ENCODE results near the gene MAP6D1. TPM values are rescaled to one million over a fixed set of nuclear protein-coding genes. Genes with fewer than 3 reads are reported as not detected.

Gene MAP6D1
- total RNA-seq, 1 donor from 2014 or later, result 1.2 TPM

- H3K27me3 ChIP-seq, result no peaks in the 10 kb centered on the region
- no peaks in the 10 kb centered on the region for H3K4me1 ChIP-seq
- H3K9me3 ChIP-seq, result no peaks in the 10 kb centered on the region
- H3K4me3 ChIP-seq, result no peak overlapping the region
- DNase-seq, result no peak
- TF ChIP-seq, protein P1, sequence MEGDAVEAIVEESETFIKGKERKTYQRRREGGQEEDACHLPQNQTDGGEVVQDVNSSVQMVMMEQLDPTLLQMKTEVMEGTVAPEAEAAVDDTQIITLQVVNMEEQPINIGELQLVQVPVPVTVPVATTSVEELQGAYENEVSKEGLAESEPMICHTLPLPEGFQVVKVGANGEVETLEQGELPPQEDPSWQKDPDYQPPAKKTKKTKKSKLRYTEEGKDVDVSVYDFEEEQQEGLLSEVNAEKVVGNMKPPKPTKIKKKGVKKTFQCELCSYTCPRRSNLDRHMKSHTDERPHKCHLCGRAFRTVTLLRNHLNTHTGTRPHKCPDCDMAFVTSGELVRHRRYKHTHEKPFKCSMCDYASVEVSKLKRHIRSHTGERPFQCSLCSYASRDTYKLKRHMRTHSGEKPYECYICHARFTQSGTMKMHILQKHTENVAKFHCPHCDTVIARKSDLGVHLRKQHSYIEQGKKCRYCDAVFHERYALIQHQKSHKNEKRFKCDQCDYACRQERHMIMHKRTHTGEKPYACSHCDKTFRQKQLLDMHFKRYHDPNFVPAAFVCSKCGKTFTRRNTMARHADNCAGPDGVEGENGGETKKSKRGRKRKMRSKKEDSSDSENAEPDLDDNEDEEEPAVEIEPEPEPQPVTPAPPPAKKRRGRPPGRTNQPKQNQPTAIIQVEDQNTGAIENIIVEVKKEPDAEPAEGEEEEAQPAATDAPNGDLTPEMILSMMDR (IDR thresholded peaks at IDR 0.05), result no peak
- no peak overlapping the region for H3K27ac ChIP-seq
- intact Hi-C loops (cut with DNase I), result no loop called here
- no peak for ATAC-seq
- H3K36me3 ChIP-seq, result peaks cover 91% of the 10 kb centered on the region
Measured at GRCh38 chr3:183807881-183808280, 17.5 kb downstream of the MAP6D1 start.

DNA sequence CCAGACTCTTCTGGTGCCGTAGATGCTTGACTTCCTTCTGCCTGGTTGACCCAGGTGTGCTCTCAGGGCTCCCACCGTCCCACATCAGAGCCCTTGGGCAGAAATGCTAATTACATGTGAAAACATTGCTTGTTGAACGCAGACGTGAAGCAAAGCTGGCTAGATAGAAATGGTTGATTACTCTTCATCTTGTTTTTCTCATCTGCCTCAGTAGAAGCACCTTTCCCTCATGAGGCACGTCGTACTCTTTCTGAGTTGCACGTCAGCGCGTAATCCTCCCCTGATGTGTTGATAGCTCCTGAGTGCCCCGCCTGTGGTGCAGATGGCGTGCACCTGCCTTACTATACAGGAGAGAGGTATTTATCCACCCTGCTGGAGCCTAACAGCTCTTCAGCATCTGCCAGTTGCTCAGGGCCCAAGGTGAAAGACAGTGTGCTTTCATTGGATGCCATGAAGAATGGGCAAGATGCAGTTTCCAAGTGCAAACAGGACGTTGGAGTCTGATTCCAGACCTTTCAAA, 18.1 kb downstream of the MAP6D1 start:
- Histone ChIP-seq H3K4me3 (no peak overlapping the region), H3K4me1 (no peaks in the 10 kb centered on the region), H3K27me3 (no peaks in the 10 kb centered on the region), H3K9me3 (no peaks in the 10 kb centered on the region), H3K36me3 (peaks cover 94% of the 10 kb centered on the region), H3K27ac (no peak overlapping the region)
- ATAC-seq (no peak), DNase-seq (no peak)
- TF ChIP-seq, protein P1 (IDR thresholded peaks at IDR 0.05), result no peak
- intact Hi-C loops (cut with DNase I), result no loop called here

DNA sequence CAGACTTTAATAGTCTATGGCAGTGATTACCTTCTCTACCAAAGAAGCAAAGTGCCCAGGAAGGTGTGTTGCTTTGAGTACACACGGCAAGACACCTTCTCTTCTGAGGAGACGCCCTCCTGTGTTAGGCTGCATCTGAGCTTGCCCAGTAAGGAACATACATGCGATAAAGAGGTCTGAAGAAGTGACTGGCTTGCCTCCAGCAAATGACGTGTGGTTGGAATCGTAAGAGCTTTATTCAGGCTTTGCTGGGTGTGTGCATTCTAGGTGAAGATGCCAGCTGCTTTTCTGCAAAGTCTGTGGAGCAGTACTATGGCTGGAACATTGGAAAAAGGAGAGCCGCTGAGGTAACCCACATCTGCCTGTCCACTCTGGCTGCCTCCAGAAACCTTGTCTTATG, 22.4 kb downstream of the MAP6D1 start:
- ATAC-seq (peak; percentile 67), DNase-seq (no peak)
- TF ChIP-seq, protein P1 (IDR thresholded peaks at IDR 0.05), result no peak
- Histone ChIP-seq H3K9me3 (no peaks in the 10 kb centered on the region), H3K36me3 (peaks cover 92% of the 10 kb centered on the region), H3K27ac (no peak overlapping the region), H3K4me3 (no peak overlapping the region), H3K27me3 (no peaks in the 10 kb centered on the region), H3K4me1 (no peaks in the 10 kb centered on the region)
- intact Hi-C loops (cut with DNase I), result no loop called here

GRCh38 chr3:183801601-183802000, 23.8 kb downstream of the MAP6D1 start:
- ATAC-seq (no peak), DNase-seq (no peak)
- Histone ChIP-seq H3K9me3 (no peaks in the 10 kb centered on the region), H3K27me3 (no peaks in the 10 kb centered on the region), H3K36me3 (peaks cover 87% of the 10 kb centered on the region), H3K4me3 (no peak overlapping the region), H3K4me1 (no peaks in the 10 kb centered on the region), H3K27ac (no peak overlapping the region)
- TF ChIP-seq, protein P1 (IDR thresholded peaks at IDR 0.05), result no peak
- intact Hi-C loops (cut with DNase I), result no loop called here

DNA sequence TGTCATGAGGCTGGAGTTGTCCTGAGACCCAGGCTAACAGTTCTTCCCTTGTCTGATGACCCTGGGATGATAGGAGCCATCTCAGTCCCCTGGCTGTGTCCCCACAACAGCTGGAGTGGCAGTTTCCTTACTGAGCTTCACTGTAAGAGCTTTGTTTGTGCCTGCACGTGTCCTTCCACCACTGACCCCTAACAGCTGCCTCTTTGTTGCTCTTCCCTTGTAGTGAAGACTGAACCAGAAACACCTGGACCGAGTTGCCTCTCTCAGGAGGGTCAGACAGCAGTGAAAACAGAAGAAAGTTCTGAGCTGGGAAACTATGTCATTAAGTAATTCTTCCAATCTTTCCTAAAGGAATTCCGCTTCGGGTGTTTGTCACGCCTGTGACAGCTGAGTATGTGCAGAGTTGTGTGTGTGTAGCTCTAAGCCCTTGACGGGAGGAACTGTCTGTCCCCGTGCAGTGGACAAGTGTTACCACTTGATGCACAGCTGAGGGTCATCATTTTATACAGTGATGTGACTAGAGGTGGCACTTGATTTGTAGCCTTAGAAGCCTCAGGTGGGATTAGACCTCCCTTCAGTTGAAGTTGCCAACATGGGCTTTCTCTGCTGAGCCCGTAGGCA, 25.0 kb downstream of the MAP6D1 start:
- Histone ChIP-seq H3K27me3 (no peaks in the 10 kb centered on the region), H3K27ac (no peak overlapping the region), H3K4me3 (no peak overlapping the region), H3K9me3 (no peaks in the 10 kb centered on the region), H3K36me3 (peaks cover 76% of the 10 kb centered on the region), H3K4me1 (no peaks in the 10 kb centered on the region)
- TF ChIP-seq, protein P1 (IDR thresholded peaks at IDR 0.05), result no peak
- DNase-seq, result no peak
- ATAC-seq, result no peak
- intact Hi-C loops (cut with DNase I), result no loop called here
